CD14-positive monocyte (primary cell): ENCODE results near the gene UHRF1. TPM values are rescaled to one million over a fixed set of nuclear protein-coding genes. Genes with fewer than 3 reads are reported as not detected.

Experiments used
- DNase-seq, 3 donors: peaks; one replicate each; pipeline ENCODE4 v3.0.0-alpha.2; 2011 to 2022
- H2AFZ ChIP-seq: 2 replicates; pipeline ENCODE4 v1.6.0; 2012; ENCODE audit warnings: mild to moderate bottlenecking, low read depth, low read length, inconsistent platforms; ENCODE audit not compliant: insufficient read depth, poor library complexity, severe bottlenecking
- H3K27ac ChIP-seq, 2 donors: 1 replicate in 1 of 2; 2 replicates in 1 of 2; pipeline ENCODE4 v1.5.1; 2012 to 2013; ENCODE audit warnings: low read length in 2 of 2, control low read depth in 1 of 2, inconsistent platforms in 1 of 2, low read depth in 1 of 2, mild to moderate bottlenecking in 1 of 2
- H3K27me3 ChIP-seq, 2 donors: one replicate each; pipeline versions ENCODE4 v1.6.0 to v1.6.1; 2011 to 2013; ENCODE audit warnings: low read length in 2 of 2; ENCODE audit not compliant: control insufficient read depth in 2 of 2, insufficient read depth in 2 of 2
- H3K36me3 ChIP-seq, 2 donors: replicated peaks in 1 of 2; 1 replicate in 1 of 2; 2 replicates in 1 of 2; pipeline versions ENCODE4 v1.5.1 to v1.6.1; 2012 to 2013; ENCODE audit warnings: low read length in 2 of 2, control low read depth in 1 of 2, inconsistent platforms in 1 of 2, mild to moderate bottlenecking in 1 of 2; ENCODE audit not compliant: insufficient read depth in 2 of 2, control insufficient read depth in 1 of 2
- H3K4me1 ChIP-seq, 2 donors: 1 replicate in 1 of 2; 2 replicates in 1 of 2; pipeline versions ENCODE4 v1.5.1 to v1.6.1; 2012 to 2013; ENCODE audit warnings: low read length in 2 of 2, control low read depth in 1 of 2, inconsistent platforms in 1 of 2, mild to moderate bottlenecking in 1 of 2, moderate library complexity in 1 of 2; ENCODE audit not compliant: insufficient read depth in 2 of 2, control insufficient read depth in 1 of 2
- H3K4me2 ChIP-seq: replicated peaks from 2 replicates; pipeline ENCODE3; 2012; ENCODE audit warnings: low read length, moderate library complexity, mild to moderate bottlenecking; ENCODE audit not compliant: poor library complexity, severe bottlenecking; ENCODE audit errors: extremely low read depth
- H3K4me3 ChIP-seq, 3 experiments: fragments of 200-600 bp in 1 of 3; sonication (generic) in 1 of 3; replicated peaks in 1 of 3; 1 replicate in 2 of 3; 2 replicates in 1 of 3; pipeline ENCODE4 v1.5.1; 2011 to 2013; ENCODE audit warnings: low read length in 3 of 3, mild to moderate bottlenecking in 3 of 3, control low read depth in 2 of 3, low read depth in 2 of 3, inconsistent platforms in 1 of 3, moderate library complexity in 1 of 3
- H3K79me2 ChIP-seq: 2 replicates; pipeline ENCODE4 v1.6.0; 2012; ENCODE audit warnings: mild to moderate bottlenecking, control low read depth, inconsistent platforms, low read length, moderate library complexity; ENCODE audit not compliant: insufficient read depth
- H3K9ac ChIP-seq: 2 replicates; pipeline ENCODE4 v1.6.0; 2017; ENCODE audit warnings: low read length, mild to moderate bottlenecking; ENCODE audit not compliant: insufficient read depth, poor library complexity, severe bottlenecking
- H3K9me3 ChIP-seq, 2 donors: replicated peaks in 1 of 2; 1 replicate in 1 of 2; 2 replicates in 1 of 2; pipeline versions ENCODE4 v1.5.1 to v1.6.1; 2012 to 2013; ENCODE audit warnings: low read length in 2 of 2, control low read depth in 1 of 2; ENCODE audit not compliant: control insufficient read depth in 1 of 2, insufficient read depth in 1 of 2
- H4K20me1 ChIP-seq: 2 replicates; pipeline ENCODE4 v1.6.0; 2012; ENCODE audit warnings: mild to moderate bottlenecking, low read length, control low read depth, moderate library complexity; ENCODE audit not compliant: insufficient read depth
- H3K27ac Mint-ChIP-seq, 7 donors: one replicate each; pipeline ENCODE4 v1.8.0; 2020; ENCODE audit warnings: mild to moderate bottlenecking in 7 of 7, mixed read lengths in 7 of 7, moderate library complexity in 6 of 7, inconsistent platforms in 2 of 7
- H3K27me3 Mint-ChIP-seq, 3 donors: one replicate each; pipeline ENCODE4 v1.8.0; 2021 to 2022; ENCODE audit warnings: low read depth in 3 of 3, mild to moderate bottlenecking in 3 of 3, mixed read lengths in 3 of 3, moderate library complexity in 3 of 3, inconsistent platforms in 1 of 3
- H3K36me3 Mint-ChIP-seq, 2 donors: one replicate each; pipeline ENCODE4 v1.8.0; 2020; ENCODE audit warnings: mixed read lengths in 2 of 2, inconsistent platforms in 1 of 2, mild to moderate bottlenecking in 1 of 2
- H3K4me1 Mint-ChIP-seq: one replicate; pipeline ENCODE4 v1.8.0; 2020; ENCODE audit warnings: mild to moderate bottlenecking, mixed read lengths
- H3K4me3 Mint-ChIP-seq, 2 donors: one replicate each; pipeline ENCODE4 v1.8.0; 2020; ENCODE audit warnings: mild to moderate bottlenecking in 2 of 2, mixed read lengths in 2 of 2, moderate library complexity in 1 of 2
- H3K9me3 Mint-ChIP-seq, 7 donors: one replicate each; pipeline ENCODE4 v1.8.0; 2020 to 2022; ENCODE audit warnings: mixed read lengths in 7 of 7, mild to moderate bottlenecking in 6 of 7, moderate library complexity in 6 of 7, inconsistent platforms in 2 of 7
- WGBS: methylation state at CpG from one replicate; pipeline ENCODE4 v1.1.5; 2013; ENCODE audit warnings: missing lambda C conversion rate; ENCODE audit not compliant: insufficient coverage; 5-methylcytosine and 5-hydroxymethylcytosine counted together
- intact Hi-C, 2 donors: fragments of 100-400 bp; cut with micrococcal nuclease; formaldehyde crosslinking; loops; one replicate each; pipeline versions ENCODE4 v1.15.0 to v1.15.1; 2023
- polyA minus RNA-seq: library from RNA; depleted of rRNA, polyadenylated mRNA; stranded (reverse); fragments of >200 nt; gene quantifications from 2 replicates; pipeline ENCODE4 v1.2.3, GENCODE V29; 2012
- polyA plus RNA-seq, 3 donors: library from polyadenylated mRNA; depleted of rRNA in 1 of 3; unstranded in 2 of 3; stranded (reverse) in 1 of 3; fragments of 300-500 nt in 2 of 3; fragments of >200 nt in 1 of 3; fragmentation: Illumina TruSeq in 2 of 3; gene quantifications; 1 replicate in 2 of 3; 2 replicates in 1 of 3; pipeline ENCODE4 v1.2.3, GENCODE V29; 2012 to 2021
- total RNA-seq, 12 experiments: library from RNA in 1 of 12; stranded (reverse) in 1 of 12; fragments of 120-200 nt in 1 of 12; gene quantifications; one replicate each; pipeline ENCODE4 v1.2.4 and lab custom pipeline; 2013 to 2026; ENCODE audit warnings: mixed read lengths in 6 of 12, inconsistent platforms in 1 of 12
- TF ChIP-seq, protein P1 (sequence below): fragments of 200-600 bp; IDR thresholded peaks from one replicate; pipeline ENCODE4 v1.8.0; 2022; ENCODE audit warnings: antibody characterized with exemption, mild to moderate bottlenecking

UHRF1 gene
- 0.52 TPM for total RNA-seq (2013)
- polyA plus RNA-seq (under 1 TPM; 0.06 to 0.77 (median 0.63) TPM), polyA minus RNA-seq (0.56 and 0.69 TPM in 2 replicates), total RNA-seq (lab: John Stamatoyannopoulos, UW) (0.55 to 10.3 (median 0.83) reads per million in 11 experiments)

DNA sequence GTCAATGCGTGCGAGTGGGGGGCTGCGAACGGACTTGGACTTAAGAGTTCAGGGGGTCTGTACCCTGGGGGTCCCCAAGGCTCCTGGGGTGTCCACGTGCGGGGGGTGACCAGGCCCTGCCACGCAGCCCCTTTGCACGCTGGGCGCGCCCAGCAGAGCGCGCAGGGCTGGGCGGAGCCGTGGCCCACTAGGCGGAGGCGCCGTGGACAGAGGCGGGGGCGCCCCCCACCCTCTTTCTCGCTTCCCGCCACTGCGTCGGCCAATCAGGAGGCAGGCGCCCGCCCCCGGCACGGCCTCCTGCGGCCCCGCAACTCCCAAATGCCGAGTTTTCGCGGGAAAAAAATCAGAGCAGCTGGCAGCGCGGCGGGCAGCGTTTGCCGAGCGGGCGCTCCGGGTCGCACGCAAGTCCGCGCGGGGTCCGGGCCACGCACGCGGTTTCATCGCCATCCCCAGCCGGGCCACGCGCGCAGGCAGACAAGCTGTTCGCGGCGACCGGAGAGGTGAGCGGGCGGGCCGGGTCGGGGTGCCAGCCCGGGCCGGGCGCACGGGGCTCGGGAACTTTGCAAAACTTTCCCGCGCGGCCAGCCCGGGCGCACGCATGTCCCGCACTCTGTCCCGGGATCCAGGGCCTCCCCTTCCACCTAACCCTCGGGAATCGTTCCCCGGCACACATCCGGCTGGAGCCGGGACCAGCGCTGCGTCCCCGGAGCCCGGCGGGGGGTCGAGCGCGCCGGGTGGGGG is at the start of gene UHRF1:
UHRF1 (plus strand) TSS at position 346 of the 741 bp plus-strand sequence. CDS start 1,385 bp downstream, outside the sequence.
- H3K4me1 Mint-ChIP-seq, result peaks cover 52% of the 10 kb centered on the region
- Histone ChIP-seq H2AFZ (peak within 1 kb of the TSS; percentile 63), H3K27ac (peak within 1 kb of the TSS; percentile 43 to 91), H3K36me3 (peaks cover 0 to 6% of the 10 kb centered on the region in 2 donors), H4K20me1 (peaks cover 66% of the 10 kb centered on the region), H3K9me3 (no peaks in the 10 kb centered on the region), H3K4me3 (peak within 1 kb of the TSS; percentile 46 to 79 (median 61)), H3K4me1 (peaks cover 43 to 53% of the 10 kb centered on the region in 2 donors), H3K79me2 (peaks cover 60% of the 10 kb centered on the region), H3K27me3 (no peaks in the 10 kb centered on the region), H3K9ac (peak within 1 kb of the TSS; percentile 54), H3K4me2 (peak within 1 kb of the TSS; percentile 89)
- H3K9me3 Mint-ChIP-seq, result no peaks in the 10 kb centered on the region
- intact Hi-C loops, result no loop called here
- H3K27ac Mint-ChIP-seq, result peak within 1 kb of the TSS; percentile 69 to 89 (median 86)
- H3K4me3 Mint-ChIP-seq, result peak within 1 kb of the TSS; percentile 90 to 91
- TF ChIP-seq, protein P1, sequence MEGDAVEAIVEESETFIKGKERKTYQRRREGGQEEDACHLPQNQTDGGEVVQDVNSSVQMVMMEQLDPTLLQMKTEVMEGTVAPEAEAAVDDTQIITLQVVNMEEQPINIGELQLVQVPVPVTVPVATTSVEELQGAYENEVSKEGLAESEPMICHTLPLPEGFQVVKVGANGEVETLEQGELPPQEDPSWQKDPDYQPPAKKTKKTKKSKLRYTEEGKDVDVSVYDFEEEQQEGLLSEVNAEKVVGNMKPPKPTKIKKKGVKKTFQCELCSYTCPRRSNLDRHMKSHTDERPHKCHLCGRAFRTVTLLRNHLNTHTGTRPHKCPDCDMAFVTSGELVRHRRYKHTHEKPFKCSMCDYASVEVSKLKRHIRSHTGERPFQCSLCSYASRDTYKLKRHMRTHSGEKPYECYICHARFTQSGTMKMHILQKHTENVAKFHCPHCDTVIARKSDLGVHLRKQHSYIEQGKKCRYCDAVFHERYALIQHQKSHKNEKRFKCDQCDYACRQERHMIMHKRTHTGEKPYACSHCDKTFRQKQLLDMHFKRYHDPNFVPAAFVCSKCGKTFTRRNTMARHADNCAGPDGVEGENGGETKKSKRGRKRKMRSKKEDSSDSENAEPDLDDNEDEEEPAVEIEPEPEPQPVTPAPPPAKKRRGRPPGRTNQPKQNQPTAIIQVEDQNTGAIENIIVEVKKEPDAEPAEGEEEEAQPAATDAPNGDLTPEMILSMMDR, result no peak
- peaks cover 0 to 6% (median 0%) of the 10 kb centered on the region in 3 donors for H3K27me3 Mint-ChIP-seq
- DNase-seq, result no peak
- H3K36me3 Mint-ChIP-seq, result peaks cover 9 to 23% of the 10 kb centered on the region in 2 donors
- 4% methylated on average over 89 of the region's 89 CpGs for WGBS

DNA sequence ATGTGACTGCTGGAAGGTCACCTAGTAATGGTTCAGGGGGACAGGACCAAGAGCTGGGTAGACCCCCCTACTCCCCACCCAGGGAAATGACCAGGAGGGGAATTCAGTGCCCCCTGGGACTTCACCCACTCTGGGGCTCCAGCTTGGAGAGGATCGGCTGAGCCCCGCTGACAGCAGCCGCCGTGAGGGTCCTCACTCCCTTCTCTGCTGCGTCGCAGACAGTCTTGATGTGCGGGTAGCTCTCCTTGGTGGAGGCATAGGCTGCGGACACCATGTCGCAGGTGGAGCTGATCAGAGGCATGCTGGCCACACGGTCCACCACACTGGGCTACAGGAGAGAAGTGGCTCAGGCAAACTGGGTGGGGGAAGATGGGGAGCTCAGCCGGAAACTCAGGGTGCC is 49.6 kb upstream of the UHRF1 start:
- DNase-seq, result no peak
- Mint-ChIP-seq H3K27ac (peak overlapping the region in 2 of 7 donors; percentile 30 to 43), H3K4me1 (peaks cover 7% of the 10 kb centered on the region), H3K27me3 (no peaks in the 10 kb centered on the region), H3K9me3 (no peaks in the 10 kb centered on the region), H3K36me3 (peaks cover 40 to 94% of the 10 kb centered on the region in 2 donors), H3K4me3 (no peak overlapping the region)
- H3K4me2 ChIP-seq, result no peak overlapping the region
- intact Hi-C loops, result no loop called here
- H3K27ac ChIP-seq, result no peak overlapping the region
- peaks cover 58 to 70% of the 10 kb centered on the region in 2 donors for H3K36me3 ChIP-seq
- H3K9me3 ChIP-seq, result no peaks in the 10 kb centered on the region
- H4K20me1 ChIP-seq, result peaks cover 46% of the 10 kb centered on the region
- H2AFZ ChIP-seq, result no peak overlapping the region
- no peak overlapping the region for H3K9ac ChIP-seq
- H3K79me2 ChIP-seq, result peaks cover 42% of the 10 kb centered on the region
- TF ChIP-seq, protein P1, result no peak
- no peaks in the 10 kb centered on the region for H3K27me3 ChIP-seq
- 79% methylated on average over 11 of the region's 11 CpGs for WGBS
- H3K4me1 ChIP-seq, result peaks cover 0 to 3% of the 10 kb centered on the region in 2 donors
- H3K4me3 ChIP-seq, result no peak overlapping the region
